Measurements from ENCODE around the gene GIGYF2. TPM values are rescaled to one million over a fixed set of nuclear protein-coding genes. Genes with fewer than 3 reads are reported as not detected.

Gene GIGYF2
- total and polyA plus RNA-seq, 2 experiments from 2014 or later, result 29.8 to 63.6 TPM

- no peak overlapping the region for H3K4me2 ChIP-seq
- no peak overlapping the region for H3K27ac ChIP-seq
- H3K9me3 ChIP-seq (ENCODE audit: low read depth), result no peaks in the 10 kb centered on the region
- H2AFZ ChIP-seq, result no peak overlapping the region
- H3K27me3 ChIP-seq, result no peaks in the 10 kb centered on the region
- H4K20me1 ChIP-seq (ENCODE audit: insufficient read depth, poor library complexity, severe bottlenecking), result no peaks in the 10 kb centered on the region
- TF ChIP-seq EZH2 (IDR thresholded peaks at IDR 0.05; ENCODE audit: borderline replicate concordance), result no peak
- no peak for TF ChIP-seq EZH2phosphoT487 (IDR thresholded peaks at IDR 0.05; ENCODE audit: low read depth, severe bottlenecking, unreplicated experiment)
- TF ChIP-seq CTCF (IDR thresholded peaks at IDR 0.05; ENCODE audit: poor library complexity), result no peak
- no peaks in the 10 kb centered on the region for H3K36me3 ChIP-seq (replicated peaks; ENCODE audit: insufficient read depth, low read depth)
- 97% methylated on average over 1 of the region's 1 CpG for WGBS (ENCODE audit: low lambda C conversion rate, missing lambda C conversion rate)
- no peaks in the 10 kb centered on the region for H3K9me2 ChIP-seq (replicated peaks; ENCODE audit: insufficient read depth)
- no peaks in the 10 kb centered on the region for H3K4me1 ChIP-seq (ENCODE audit: insufficient read depth)
- H3K79me2 ChIP-seq, result no peaks in the 10 kb centered on the region
- no peak for DNase-seq (ENCODE audit: low spot score)
- no peak overlapping the region for H3K4me3 ChIP-seq
Measured at GRCh38 chr2:232865165-232865564, 168.0 kb downstream of the GIGYF2 start.

GRCh38 chr2:232866104-232866503, 169.0 kb downstream of the GIGYF2 start:
- Histone ChIP-seq H3K4me3 (no peak overlapping the region), H3K27me3 (no peaks in the 10 kb centered on the region), H2AFZ (no peak overlapping the region), H4K20me1 (ENCODE audit: insufficient read depth, poor library complexity, severe bottlenecking) (no peaks in the 10 kb centered on the region), H3K9me2 (replicated peaks; ENCODE audit: insufficient read depth) (no peaks in the 10 kb centered on the region), H3K27ac (no peak overlapping the region), H3K79me2 (no peaks in the 10 kb centered on the region), H3K36me3 (replicated peaks; ENCODE audit: insufficient read depth, low read depth) (no peaks in the 10 kb centered on the region), H3K9me3 (ENCODE audit: low read depth) (no peaks in the 10 kb centered on the region), H3K4me2 (no peak overlapping the region), H3K4me1 (ENCODE audit: insufficient read depth) (no peaks in the 10 kb centered on the region)
- 84% methylated on average over 4 of the region's 4 CpGs for WGBS (ENCODE audit: low lambda C conversion rate, missing lambda C conversion rate)
- TF ChIP-seq EZH2 (IDR thresholded peaks at IDR 0.05; ENCODE audit: borderline replicate concordance) (no peak), EZH2phosphoT487 (IDR thresholded peaks at IDR 0.05; ENCODE audit: low read depth, severe bottlenecking, unreplicated experiment) (no peak), CTCF (IDR thresholded peaks at IDR 0.05; ENCODE audit: poor library complexity) (no peak)
- DNase-seq (ENCODE audit: low spot score), result no peak

- no peak for DNase-seq (ENCODE audit: low spot score)
- WGBS (ENCODE audit: low lambda C conversion rate, missing lambda C conversion rate), result 76% methylated on average over 15 of the region's 15 CpGs
- TF ChIP-seq EZH2phosphoT487 (IDR thresholded peaks at IDR 0.05; ENCODE audit: low read depth, severe bottlenecking, unreplicated experiment) (no peak), CTCF (IDR thresholded peaks at IDR 0.05; ENCODE audit: poor library complexity) (no peak), EZH2 (IDR thresholded peaks at IDR 0.05; ENCODE audit: borderline replicate concordance) (no peak)
Measured at GRCh38 chr2:232869138-232870017, 172.2 kb downstream of the GIGYF2 start.

More at GRCh38 chr2:232869138-232870017, 172.2 kb downstream of the GIGYF2 start:
- H3K9me3 ChIP-seq (ENCODE audit: low read depth), result no peaks in the 10 kb centered on the region
- H4K20me1 ChIP-seq (ENCODE audit: insufficient read depth, poor library complexity, severe bottlenecking), result no peaks in the 10 kb centered on the region
- H2AFZ ChIP-seq, result no peak overlapping the region
- H3K79me2 ChIP-seq, result no peaks in the 10 kb centered on the region
- no peaks in the 10 kb centered on the region for H3K27me3 ChIP-seq
- no peaks in the 10 kb centered on the region for H3K9me2 ChIP-seq (replicated peaks; ENCODE audit: insufficient read depth)
- no peaks in the 10 kb centered on the region for H3K36me3 ChIP-seq (replicated peaks; ENCODE audit: insufficient read depth, low read depth)
- H3K27ac ChIP-seq, result no peak overlapping the region
- no peak overlapping the region for H3K4me3 ChIP-seq
- no peak overlapping the region for H3K4me2 ChIP-seq
- H3K4me1 ChIP-seq (ENCODE audit: insufficient read depth), result peaks cover 4% of the 10 kb centered on the region

Data from hepatocyte (in vitro differentiated cells).